Adrenal gland (tissue), 12 donors: Measurements from ENCODE around the gene LDAH. TPM values are rescaled to one million over a fixed set of nuclear protein-coding genes. Genes with fewer than 3 reads are reported as not detected.

Experiments
- DNase-seq, 7 donors: peaks; one replicate each; pipeline ENCODE4 v3.0.0-alpha.2; 2019 to 2020
- H3K27ac ChIP-seq, 5 donors: fragments of 200-600 bp; sonication (generic) in 4 of 5; 1 replicate in 3 of 5; 2 replicates in 2 of 5; pipeline versions ENCODE4 v1.5.1 to v1.8.0; 2016 to 2020; ENCODE audit warnings: mild to moderate bottlenecking in 1 of 5
- H3K27me3 ChIP-seq: fragments of 200-600 bp; 2 replicates; pipeline ENCODE4 v1.8.0; 2021
- H3K36me3 ChIP-seq, 2 donors: fragments of 200-600 bp; replicated peaks in 1 of 2; 1 replicate in 1 of 2; 2 replicates in 1 of 2; pipeline versions ENCODE4 v1.5.1 to v1.8.0; 2018 to 2022
- H3K4me1 ChIP-seq, 2 donors: fragments of 200-600 bp; replicated peaks in 1 of 2; 1 replicate in 1 of 2; 2 replicates in 1 of 2; pipeline versions ENCODE4 v1.5.1 to v1.8.0; 2018 to 2021
- H3K4me3 ChIP-seq, 4 donors: fragments of 200-600 bp; sonication (generic) in 3 of 4; one replicate each; pipeline ENCODE4 v1.5.1; 2016 to 2018
- H3K9me3 ChIP-seq, 3 donors: fragments of 200-600 bp; sonication (generic) in 1 of 3; replicated peaks in 1 of 3; 1 replicate in 2 of 3; 2 replicates in 1 of 3; pipeline versions ENCODE4 v1.5.1 to v1.8.0; 2016 to 2021
- POLR2A ChIP-seq, 2 donors: fragments of 450-650 bp; IDR thresholded peaks; one replicate each; pipeline ENCODE4 v1.6.1; 2017; ENCODE audit warnings: antibody characterized with exemption in 2 of 2, mild to moderate bottlenecking in 2 of 2, moderate library complexity in 1 of 2
- WGBS, 4 donors: extraction: QIAGEN DNeasy Blood & Tissue Kit in 2 of 4; methylation state at CpG; one replicate each; pipeline versions ENCODE4 v1.1.5 to v1.1.7; 2013 to 2017; 5-methylcytosine and 5-hydroxymethylcytosine counted together
- intact Hi-C, 2 donors: fragments of 100-400 bp; cut with DNase I; formaldehyde crosslinking; loops; one replicate each; pipeline versions ENCODE4 v1.14.1 to v1.15.0; 2022 to 2023
- polyA plus RNA-seq, 3 donors: library from polyadenylated mRNA; stranded (reverse); fragments of 200-250 nt in 2 of 3; fragments of 350-450 nt in 1 of 3; fragmentation: Illumina TruSeq in 1 of 3; extraction: RNeasy Lipid Tissue Mini Kit (QIAGEN cat#74804) in 1 of 3; gene quantifications; one replicate each; pipeline ENCODE4 v1.2.3, GENCODE V29; 2013 to 2014
- total RNA-seq, 9 donors: library from RNA; depleted of rRNA in 4 of 9; stranded (reverse); fragments of >200 nt in 4 of 9; fragments of 120-200 nt in 1 of 9; fragmentation: NEBNext Ultra II Directional in 1 of 9; extraction: Animal tissue kit (Norgen Biotek cat#: 25700) in 1 of 9; gene quantifications; one replicate each; pipeline versions ENCODE4 v1.1.0 to v1.2.4, GENCODE V29; 2013 to 2023
- TF ChIP-seq, protein P1 (sequence below), 6 experiments: fragments of 450-650 bp in 4 of 6; fragments of 200-600 bp in 2 of 6; sonication (generic) in 1 of 6; IDR thresholded peaks; 1 replicate in 5 of 6; 2 replicates in 1 of 6; pipeline versions ENCODE4 v1.5.1 to v1.8.0; 2016 to 2021; ENCODE audit warnings: antibody characterized with exemption in 6 of 6, mild to moderate bottlenecking in 2 of 6, moderate library complexity in 1 of 6
- donor health status: healthy with polysubstance abuse.
- donor health status: Bipolar disorder and iron deficiency.
- donor health status: DM: yes; HTN: yes; CAD: no.
- donor health status: DM: no; HTN: no; CAD: no.
- donor health status: DM: no; HTN: no; CAD: no.
- donor health status: DM: yes; HTN: yes; CAD: no.

The LDAH gene
- total and polyA plus RNA-seq, 12 donors = 7.0 to 64.9 (median 31.5) TPM

DNA sequence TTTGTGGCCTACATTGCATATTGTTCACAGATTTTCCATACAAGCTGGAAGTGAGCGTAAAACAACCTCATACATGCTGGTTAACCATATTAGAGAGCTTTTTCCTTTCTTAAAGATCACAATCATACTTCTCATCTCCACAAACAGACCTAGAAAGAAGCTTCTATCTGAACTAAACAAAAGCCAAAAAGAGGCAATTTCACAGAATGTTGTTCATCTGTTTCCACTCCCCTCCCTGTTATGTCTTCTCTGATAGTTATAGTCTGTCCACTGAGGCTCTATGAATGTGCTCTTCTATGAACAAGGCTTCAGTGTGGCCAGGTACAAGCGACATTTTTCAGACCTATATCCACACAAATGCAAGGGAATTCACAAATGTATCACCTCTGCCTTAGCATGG is 63.4 kb downstream of the LDAH start:
- Histone ChIP-seq H3K4me3 (no peak overlapping the region), H3K9me3 (peaks cover 0 to 5% (median 0%) of the 10 kb centered on the region in 3 donors), H3K27ac (no peak overlapping the region), H3K27me3 (no peaks in the 10 kb centered on the region), H3K36me3 (no peaks in the 10 kb centered on the region), H3K4me1 (peaks cover 0 to 8% of the 10 kb centered on the region in 2 donors)
- DNase-seq = no peak
- 98 to 100% (median 100%) methylated on average over 2 of the region's 2 CpGs for WGBS, 4 donors
- intact Hi-C loops = no loop called here
- TF ChIP-seq POLR2A (IDR thresholded peaks at IDR 0.05) = no peak
- TF ChIP-seq, protein P1, sequence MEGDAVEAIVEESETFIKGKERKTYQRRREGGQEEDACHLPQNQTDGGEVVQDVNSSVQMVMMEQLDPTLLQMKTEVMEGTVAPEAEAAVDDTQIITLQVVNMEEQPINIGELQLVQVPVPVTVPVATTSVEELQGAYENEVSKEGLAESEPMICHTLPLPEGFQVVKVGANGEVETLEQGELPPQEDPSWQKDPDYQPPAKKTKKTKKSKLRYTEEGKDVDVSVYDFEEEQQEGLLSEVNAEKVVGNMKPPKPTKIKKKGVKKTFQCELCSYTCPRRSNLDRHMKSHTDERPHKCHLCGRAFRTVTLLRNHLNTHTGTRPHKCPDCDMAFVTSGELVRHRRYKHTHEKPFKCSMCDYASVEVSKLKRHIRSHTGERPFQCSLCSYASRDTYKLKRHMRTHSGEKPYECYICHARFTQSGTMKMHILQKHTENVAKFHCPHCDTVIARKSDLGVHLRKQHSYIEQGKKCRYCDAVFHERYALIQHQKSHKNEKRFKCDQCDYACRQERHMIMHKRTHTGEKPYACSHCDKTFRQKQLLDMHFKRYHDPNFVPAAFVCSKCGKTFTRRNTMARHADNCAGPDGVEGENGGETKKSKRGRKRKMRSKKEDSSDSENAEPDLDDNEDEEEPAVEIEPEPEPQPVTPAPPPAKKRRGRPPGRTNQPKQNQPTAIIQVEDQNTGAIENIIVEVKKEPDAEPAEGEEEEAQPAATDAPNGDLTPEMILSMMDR (IDR thresholded peaks at IDR 0.05) = no peak

DNA sequence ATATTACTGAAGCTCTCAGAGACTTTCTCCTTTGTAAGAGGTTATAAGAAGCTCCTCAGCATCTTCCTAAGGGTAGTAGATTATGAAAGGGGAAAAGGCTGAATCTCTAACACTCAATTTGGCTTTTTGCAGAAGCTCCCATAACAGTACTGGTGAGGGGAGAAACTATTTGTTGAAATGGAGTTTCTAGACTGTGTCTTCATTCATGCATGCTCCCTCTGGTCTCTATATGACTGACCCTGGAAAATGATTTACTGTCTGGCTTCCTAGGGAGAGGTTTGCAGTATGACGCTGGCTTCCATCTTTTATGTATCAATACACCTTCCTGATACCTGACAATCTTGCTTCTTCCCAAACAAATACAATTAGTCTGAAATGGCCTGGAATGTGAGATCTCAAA is 63.9 kb downstream of the LDAH start:
- TF ChIP-seq, protein P1 (IDR thresholded peaks at IDR 0.05) = no peak
- no peak for TF ChIP-seq POLR2A (IDR thresholded peaks at IDR 0.05)
- WGBS, 4 donors = 91 to 100% (median 97%) methylated on average over 1 of the region's 1 CpG
- Histone ChIP-seq H3K9me3 (peaks cover 0 to 5% (median 0%) of the 10 kb centered on the region in 3 donors), H3K27ac (no peak overlapping the region), H3K27me3 (no peaks in the 10 kb centered on the region), H3K36me3 (no peaks in the 10 kb centered on the region), H3K4me1 (peaks cover 0 to 8% of the 10 kb centered on the region in 2 donors), H3K4me3 (no peak overlapping the region)
- DNase-seq = no peak
- intact Hi-C loops = no loop called here

DNA sequence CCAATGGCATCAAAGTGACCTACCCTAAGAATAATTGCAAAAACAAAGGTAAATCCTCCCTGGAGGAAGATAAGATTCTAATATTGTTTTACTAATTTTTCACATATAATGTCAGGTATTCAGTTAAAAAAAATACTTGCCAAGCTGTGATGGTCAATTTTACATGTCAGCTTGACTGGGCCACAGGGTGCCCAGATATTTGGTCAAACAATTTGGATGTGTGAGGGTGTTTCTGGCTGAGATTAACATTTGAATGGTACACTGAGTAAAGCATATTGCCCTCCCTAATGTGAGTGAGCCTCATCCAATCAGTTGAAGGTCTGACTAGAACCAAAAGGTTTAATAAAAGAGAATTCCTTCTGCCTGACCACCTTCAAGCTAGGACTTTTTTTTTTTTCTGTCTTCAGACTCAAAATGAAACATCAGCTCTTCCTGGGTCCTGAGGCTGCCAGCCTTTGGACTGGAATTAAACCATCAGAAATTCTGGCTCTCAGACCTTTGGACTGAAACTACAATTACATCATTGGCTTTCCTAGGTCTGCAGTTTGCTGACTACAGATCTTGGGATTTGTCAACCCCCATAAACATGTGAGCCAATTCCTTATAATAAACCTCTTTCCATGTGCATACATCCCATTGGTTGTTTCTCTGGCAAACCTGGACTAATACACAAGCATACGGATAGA is 65.4 kb downstream of the LDAH start:
- H3K27ac ChIP-seq = no peak overlapping the region
- no peak for TF ChIP-seq POLR2A (IDR thresholded peaks at IDR 0.05)
- TF ChIP-seq, protein P1 (IDR thresholded peaks at IDR 0.05) = no peak
- H3K9me3 ChIP-seq = peaks cover 0 to 5% (median 0%) of the 10 kb centered on the region in 3 donors
- H3K4me3 ChIP-seq = no peak overlapping the region
- H3K4me1 ChIP-seq = no peaks in the 10 kb centered on the region
- WGBS, 4 donors = 95 to 100% (median 98%) methylated on average over 1 of the region's 1 CpG
- no peak for DNase-seq
- H3K27me3 ChIP-seq = no peaks in the 10 kb centered on the region
- H3K36me3 ChIP-seq = no peaks in the 10 kb centered on the region
- intact Hi-C loops = no loop called here

DNA sequence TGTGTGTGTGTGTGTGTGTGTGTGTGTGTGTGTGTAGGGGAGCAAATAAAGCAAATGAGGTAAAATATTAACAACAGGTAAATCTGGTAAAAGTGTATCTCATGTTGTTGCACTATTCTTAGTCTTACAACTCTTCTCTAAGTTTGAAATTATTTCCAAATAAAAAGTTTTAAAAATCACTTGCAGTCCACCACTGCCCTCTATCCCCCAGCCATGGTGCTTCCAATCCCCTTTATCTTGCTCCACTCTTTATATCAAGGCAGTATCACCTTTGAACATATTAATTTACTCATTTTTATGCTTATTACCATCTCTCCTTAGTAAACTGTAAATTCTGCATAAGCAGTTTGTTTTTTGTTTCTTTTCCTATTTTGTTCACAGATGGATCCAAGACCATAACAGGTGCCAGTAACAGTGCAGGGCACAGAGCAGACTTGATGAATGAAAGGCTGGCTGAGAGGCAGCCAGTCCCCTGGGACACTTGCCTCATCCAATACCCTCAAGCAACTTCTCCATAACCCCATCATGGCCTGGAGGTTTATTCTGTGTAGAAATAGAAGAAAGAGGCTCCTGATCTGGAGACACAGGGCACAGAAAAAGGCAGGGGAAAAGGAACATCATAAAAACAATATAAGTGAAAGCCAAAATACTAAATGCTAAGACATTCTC is 67.6 kb downstream of the LDAH start:
- no peak overlapping the region for H3K27ac ChIP-seq
- no peak for TF ChIP-seq POLR2A (IDR thresholded peaks at IDR 0.05)
- TF ChIP-seq, protein P1 (IDR thresholded peaks at IDR 0.05) = no peak
- intact Hi-C loops = no loop called here

More for the DNA sequence above, 67.6 kb downstream of the LDAH start:
- no peak for DNase-seq
- H3K27me3 ChIP-seq = no peaks in the 10 kb centered on the region
- H3K4me3 ChIP-seq = no peak overlapping the region
- no peaks in the 10 kb centered on the region for H3K4me1 ChIP-seq
- H3K36me3 ChIP-seq = no peaks in the 10 kb centered on the region
- peaks cover 0 to 5% (median 0%) of the 10 kb centered on the region in 3 donors for H3K9me3 ChIP-seq
